Measurements from ENCODE around the gene SIN3A. TPM values are rescaled to one million over a fixed set of nuclear protein-coding genes. Genes with fewer than 3 reads are reported as not detected.
"Not testable (repeated sequence)": the region's sequence is repeated elsewhere in the genome, so short reads cannot be mapped to it uniquely, and the experiment has no call there.

The SIN3A gene
- total RNA-seq, 1 experiment from 2014 or later = 45.5 TPM

DNA sequence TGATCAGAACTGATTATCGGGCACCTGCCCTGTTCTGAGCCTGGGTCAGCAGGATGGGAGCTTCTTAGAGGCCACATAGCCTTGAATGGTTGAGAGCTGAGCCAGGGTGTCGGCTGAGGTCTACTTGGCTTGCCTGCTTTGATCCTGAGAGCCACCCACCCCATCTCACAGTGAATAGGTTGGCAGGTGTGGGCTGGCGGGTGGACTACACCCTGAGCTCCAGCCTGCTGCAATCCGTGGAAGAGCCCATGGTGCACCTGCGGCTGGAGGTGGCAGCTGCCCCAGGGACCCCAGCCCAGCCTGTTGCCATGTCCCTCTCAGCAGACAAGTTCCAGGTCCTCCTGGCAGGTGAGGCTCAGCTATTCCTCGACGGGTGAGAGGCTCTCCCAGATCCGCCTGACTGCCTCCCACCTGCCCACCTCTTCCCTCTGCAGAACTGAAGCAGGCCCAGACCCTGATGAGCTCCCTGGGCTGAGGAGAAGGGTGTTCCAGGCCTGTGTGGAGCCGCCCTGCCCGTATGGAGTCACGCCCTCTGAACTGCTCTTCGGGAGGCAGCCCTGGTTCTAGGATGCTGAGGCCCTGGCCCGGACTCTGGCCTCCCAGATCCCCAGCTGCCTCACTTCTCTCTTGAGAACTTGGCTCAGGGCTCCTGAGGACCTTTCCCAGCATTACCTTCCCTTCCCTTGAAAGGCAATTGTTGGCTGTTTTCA is 111.8 kb downstream of the SIN3A start:
- no peaks in the 10 kb centered on the region for H3K27me3 Mint-ChIP-seq (ENCODE audit: insufficient read depth, unreplicated experiment)
- peaks cover 4% of the 10 kb centered on the region for H3K36me3 Mint-ChIP-seq (ENCODE audit: insufficient read depth, unreplicated experiment)
- TSS peak; percentile 24 for BruUV-seq (replicated peaks)
- no peak for TF ChIP-seq CTCF (IDR thresholded peaks at IDR 0.05; ENCODE audit: unreplicated experiment)
- ChIA-PET CTCF (interaction anchor here (0.6 kb wide), 1 partner anchor 1810 kb away, joined by 4 read pairs; no protein-coding TSS in a partner anchor), POLR2A (no interaction called here)
- no peak overlapping the region for H3K4me3 Mint-ChIP-seq (ENCODE audit: unreplicated experiment)
- H3K4me1 Mint-ChIP-seq (ENCODE audit: insufficient read depth, unreplicated experiment) = peaks cover 5% of the 10 kb centered on the region
- intact Hi-C loops (cut with micrococcal nuclease) = no loop called here
- H3K9me3 Mint-ChIP-seq (ENCODE audit: unreplicated experiment) = no peaks in the 10 kb centered on the region
- no peak for DNase-seq (ENCODE audit: unreplicated experiment)
- no peak overlapping the region for H3K27ac Mint-ChIP-seq (ENCODE audit: low read depth, unreplicated experiment)

DNA sequence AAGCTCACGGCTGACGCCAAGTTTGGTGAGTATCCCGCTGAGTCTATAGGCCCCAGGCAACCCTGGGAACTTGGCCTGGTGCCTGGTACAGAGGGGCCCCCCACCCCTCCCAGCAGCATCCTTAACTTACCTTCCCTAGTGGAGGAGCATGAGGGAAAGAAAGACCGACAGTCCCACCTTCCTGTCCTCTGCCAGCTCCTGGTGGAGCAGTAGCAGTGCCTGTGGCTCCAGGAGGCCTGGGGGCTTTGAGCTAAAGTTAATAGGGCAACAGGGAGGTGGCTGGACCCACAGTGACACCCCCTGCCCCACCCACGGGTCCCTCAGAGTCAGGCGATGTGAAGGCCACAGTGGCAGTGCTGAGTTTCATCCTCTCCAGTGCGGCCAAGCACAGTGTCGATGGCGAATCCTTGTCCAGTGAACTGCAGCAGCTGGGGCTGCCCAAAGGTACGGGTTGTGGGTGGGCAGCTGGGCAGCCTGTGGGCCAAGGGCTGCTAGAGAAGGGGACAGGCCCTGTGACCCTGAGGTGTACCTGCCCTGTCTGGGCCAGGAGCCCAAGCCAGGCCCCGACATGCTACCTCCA is 112.7 kb downstream of the SIN3A start:
- H3K27ac Mint-ChIP-seq (ENCODE audit: low read depth, unreplicated experiment) = no peak overlapping the region
- H3K4me3 Mint-ChIP-seq (ENCODE audit: unreplicated experiment) = no peak overlapping the region
- CTCF ChIA-PET = no interaction called here
- no peaks in the 10 kb centered on the region for H3K27me3 Mint-ChIP-seq (ENCODE audit: insufficient read depth, unreplicated experiment)
- DNase-seq (ENCODE audit: unreplicated experiment) = no peak
- intact Hi-C loops (cut with micrococcal nuclease) = no loop called here
- POLR2A ChIA-PET = no interaction called here
- no TSS peak for BruUV-seq (replicated peaks)
- no peaks in the 10 kb centered on the region for H3K9me3 Mint-ChIP-seq (ENCODE audit: unreplicated experiment)
- peaks cover 4% of the 10 kb centered on the region for H3K36me3 Mint-ChIP-seq (ENCODE audit: insufficient read depth, unreplicated experiment)
- no peak for TF ChIP-seq CTCF (IDR thresholded peaks at IDR 0.05; ENCODE audit: unreplicated experiment)
- peaks cover 5% of the 10 kb centered on the region for H3K4me1 Mint-ChIP-seq (ENCODE audit: insufficient read depth, unreplicated experiment)

DNA sequence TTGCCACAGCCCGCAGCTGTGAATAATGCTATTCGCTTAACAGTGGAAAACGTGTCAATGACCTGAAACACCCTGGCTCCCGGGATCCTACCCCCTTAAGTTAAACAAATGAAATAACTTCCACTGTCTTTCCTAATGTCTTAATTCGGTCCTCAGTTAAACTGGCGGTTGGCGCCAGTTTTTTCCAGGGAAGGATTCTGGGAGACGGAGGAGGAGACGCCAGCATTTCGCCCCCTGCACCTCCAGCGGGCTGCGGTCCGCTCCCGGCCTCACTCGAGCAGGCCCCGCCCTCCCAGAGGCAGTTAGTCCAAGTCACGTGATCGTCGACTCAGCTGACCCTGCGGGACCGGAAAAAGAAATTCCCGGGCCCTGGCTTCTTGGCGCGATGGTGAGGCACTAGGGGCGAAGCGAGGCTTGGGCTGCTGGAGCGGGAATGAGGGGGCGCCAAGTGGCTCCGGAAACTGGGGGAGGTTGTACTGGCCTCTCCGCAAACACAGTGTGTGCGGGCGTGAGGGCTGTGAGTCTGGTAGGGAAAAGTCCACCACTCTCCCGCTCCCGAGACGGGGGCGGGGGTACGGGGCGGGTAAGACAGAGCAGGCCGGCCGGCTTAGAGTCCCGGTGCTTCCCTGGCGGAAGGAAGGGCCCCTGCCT is 115.7 kb downstream of the SIN3A start, which contains the start of gene COMMD4:
Gene COMMD4, plus strand, starts transcription at position 359 of the 651 bp plus-strand sequence. Its CDS starts 27 bp downstream, at position 386.
- Mint-ChIP-seq H3K4me1 (ENCODE audit: insufficient read depth, unreplicated experiment) (peaks cover 9% of the 10 kb centered on the region), H3K9me3 (ENCODE audit: unreplicated experiment) (no peaks in the 10 kb centered on the region), H3K4me3 (ENCODE audit: unreplicated experiment) (peak within 1 kb of the TSS; percentile 92), H3K36me3 (ENCODE audit: insufficient read depth, unreplicated experiment) (peaks cover 4% of the 10 kb centered on the region), H3K27ac (ENCODE audit: low read depth, unreplicated experiment) (peak within 1 kb of the TSS; percentile 98), H3K27me3 (ENCODE audit: insufficient read depth, unreplicated experiment) (no peaks in the 10 kb centered on the region)
- DNase-seq (ENCODE audit: unreplicated experiment) = peak; percentile 94
- ChIA-PET POLR2A (interaction anchor here (0.8 to 3.1 kb wide), 10 partner anchors 8 to 434 kb away, joined by 3 to 21 read pairs (median 3); partner anchors contain the start of genes MAN2C1, NEIL1 and PPCDC), CTCF (interaction anchor here (0.6 to 1.2 kb wide), 2 partner anchors 259 to 717 kb away, joined by 3 read pairs; no protein-coding TSS in a partner anchor)
- TF ChIP-seq CTCF (IDR thresholded peaks at IDR 0.05; ENCODE audit: unreplicated experiment) = no peak
- BruUV-seq (replicated peaks) = no TSS peak
- intact Hi-C loops (cut with micrococcal nuclease) = no loop called here

DNA sequence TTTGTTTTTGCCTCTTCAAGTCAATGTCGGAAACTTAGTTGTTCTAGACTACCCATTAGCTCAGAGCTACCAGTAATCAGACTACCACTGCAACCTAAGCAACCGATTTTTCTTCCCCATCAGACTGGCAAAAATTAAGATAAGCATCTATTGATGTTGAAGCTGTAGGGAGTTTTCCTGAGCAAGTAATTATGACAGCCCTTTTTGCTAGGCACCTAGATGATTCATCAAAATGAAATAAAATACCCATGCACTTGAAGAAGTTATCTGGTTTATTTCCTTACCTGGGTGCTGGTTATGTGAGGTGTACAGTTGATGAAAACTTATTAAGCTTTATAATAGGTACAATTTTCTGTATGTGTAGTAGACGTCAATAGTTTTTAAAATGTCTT is 116.2 kb downstream of the SIN3A start:
- intact Hi-C loops (cut with micrococcal nuclease) = no loop called here
- no TSS peak for BruUV-seq (replicated peaks)
- no peak for DNase-seq (ENCODE audit: unreplicated experiment)
- Mint-ChIP-seq H3K4me3 (ENCODE audit: unreplicated experiment) (peak overlapping the region; percentile 92), H3K27ac (ENCODE audit: low read depth, unreplicated experiment) (peak overlapping the region; percentile 98), H3K36me3 (ENCODE audit: insufficient read depth, unreplicated experiment) (peaks cover 4% of the 10 kb centered on the region), H3K4me1 (ENCODE audit: insufficient read depth, unreplicated experiment) (peaks cover 9% of the 10 kb centered on the region), H3K27me3 (ENCODE audit: insufficient read depth, unreplicated experiment) (no peaks in the 10 kb centered on the region), H3K9me3 (ENCODE audit: unreplicated experiment) (no peaks in the 10 kb centered on the region)
- POLR2A ChIA-PET = interaction anchor here (0.8 to 3.1 kb wide), 9 partner anchors 8 to 434 kb away, joined by 3 to 21 read pairs (median 3); partner anchors contain the start of genes MAN2C1, NEIL1 and PPCDC
- CTCF ChIA-PET = interaction anchor here (0.7 to 1.2 kb wide), 2 partner anchors 358 to 717 kb away, joined by 3 read pairs; no protein-coding TSS in a partner anchor
- no peak for TF ChIP-seq CTCF (IDR thresholded peaks at IDR 0.05; ENCODE audit: unreplicated experiment)

GRCh38 chr15:75333654-75334419 is 117.7 kb downstream of the SIN3A start:
- H3K27me3 Mint-ChIP-seq (ENCODE audit: insufficient read depth, unreplicated experiment); intact Hi-C loops (cut with micrococcal nuclease); H3K27ac Mint-ChIP-seq (ENCODE audit: low read depth, unreplicated experiment); DNase-seq (ENCODE audit: unreplicated experiment); H3K36me3 Mint-ChIP-seq (ENCODE audit: insufficient read depth, unreplicated experiment); H3K4me1 Mint-ChIP-seq (ENCODE audit: insufficient read depth, unreplicated experiment); H3K9me3 Mint-ChIP-seq (ENCODE audit: unreplicated experiment); H3K4me3 Mint-ChIP-seq (ENCODE audit: unreplicated experiment); BruUV-seq (replicated peaks): not testable (repeated sequence)
- ChIA-PET POLR2A (interaction anchor here (1.6 kb wide), 1 partner anchor 14 kb away, joined by 15 read pairs; the partner anchor contains the start of gene NEIL1), CTCF (interaction anchor here (0.6 to 1.0 kb wide), 3 partner anchors 348 to 562 kb away, joined by 3 read pairs; no protein-coding TSS in a partner anchor)

All from MCF 10A (cell line).